WERI-Rb-1 (cell line): ENCODE results near the gene SYNDIG1.
"Not testable (repeated sequence)": the region's sequence is repeated elsewhere in the genome, so short reads cannot be mapped to it uniquely, and the experiment has no call there.

ENCODE experiments used
- DNase-seq: peaks from one replicate; pipeline ENCODE4 v3.0.0-alpha.2; 2020
- H3K27ac ChIP-seq: fragments of 250-450 bp; sonication (Bioruptor Pico); 2 replicates; pipeline ENCODE4 v1.5.1; 2020; ENCODE audit warnings: mild to moderate bottlenecking, moderate library complexity
- H3K27me3 ChIP-seq: fragments of 250-450 bp; sonication (Bioruptor Pico); 2 replicates; pipeline ENCODE4 v1.5.1; 2021; ENCODE audit warnings: mild to moderate bottlenecking, low read depth, moderate library complexity; ENCODE audit not compliant: insufficient read depth, severe bottlenecking
- H3K36me3 ChIP-seq: fragments of 250-450 bp; sonication (Bioruptor Pico); 2 replicates; pipeline ENCODE4 v1.5.1; 2020; ENCODE audit warnings: mild to moderate bottlenecking, moderate library complexity
- H3K4me3 ChIP-seq: 2 replicates; pipeline ENCODE4 v1.5.1; 2011; ENCODE audit warnings: low read depth, mild to moderate bottlenecking, control low read depth, low read length
- H3K9me3 ChIP-seq: fragments of 250-450 bp; sonication (Bioruptor Pico); 2 replicates; pipeline ENCODE4 v1.5.1; 2021; ENCODE audit warnings: mild to moderate bottlenecking, moderate library complexity; ENCODE audit not compliant: severe bottlenecking
- CTCF ChIP-seq: IDR thresholded peaks from 2 replicates; pipeline ENCODE4 v1.5.1; 2011; ENCODE audit warnings: low read depth, mild to moderate bottlenecking, control low read depth, inconsistent platforms, low read length

Gene SYNDIG1

GRCh38 chr20:24619212-24619611 is 149.8 kb downstream of the SYNDIG1 start:
- Histone ChIP-seq H3K4me3 (no peak overlapping the region), H3K9me3 (peaks cover 2% of the 10 kb centered on the region), H3K27me3 (no peaks in the 10 kb centered on the region), H3K36me3 (no peaks in the 10 kb centered on the region), H3K27ac (no peak overlapping the region)
- no peak for TF ChIP-seq CTCF
- no peak for DNase-seq

GRCh38 chr20:24620937-24621519 is 151.6 kb downstream of the SYNDIG1 start:
- no peak for TF ChIP-seq CTCF
- no peaks in the 10 kb centered on the region for H3K27me3 ChIP-seq

GRCh38 chr20:24622856-24623255 is 153.4 kb downstream of the SYNDIG1 start:
- Histone ChIP-seq H3K27me3 (no peaks in the 10 kb centered on the region), H3K27ac (no peak overlapping the region), H3K4me3 (no peak overlapping the region), H3K9me3 (peaks cover 2% of the 10 kb centered on the region), H3K36me3 (no peaks in the 10 kb centered on the region)
- no peak for TF ChIP-seq CTCF
- no peak for DNase-seq

More at GRCh38 chr20:24620937-24621519, 151.6 kb downstream of the SYNDIG1 start:
- DNase-seq: no peak
- H3K36me3 ChIP-seq: no peaks in the 10 kb centered on the region
- peaks cover 2% of the 10 kb centered on the region for H3K9me3 ChIP-seq
- no peak overlapping the region for H3K4me3 ChIP-seq
- no peak overlapping the region for H3K27ac ChIP-seq

GRCh38 chr20:24626141-24626540 is 156.7 kb downstream of the SYNDIG1 start:
- H3K27ac ChIP-seq, DNase-seq, H3K27me3 ChIP-seq, H3K36me3 ChIP-seq, H3K4me3 ChIP-seq, H3K9me3 ChIP-seq: not testable (repeated sequence)

GRCh38 chr20:24627291-24627690 is 157.9 kb downstream of the SYNDIG1 start:
- H3K9me3 ChIP-seq: peaks cover 2% of the 10 kb centered on the region
- TF ChIP-seq CTCF: no peak
- no peak for DNase-seq
- no peak overlapping the region for H3K27ac ChIP-seq
- H3K27me3 ChIP-seq: no peaks in the 10 kb centered on the region
- H3K36me3 ChIP-seq: no peaks in the 10 kb centered on the region
- no peak overlapping the region for H3K4me3 ChIP-seq

- Histone ChIP-seq H3K27me3 (no peaks in the 10 kb centered on the region), H3K4me3 (no peak overlapping the region), H3K27ac (no peak overlapping the region), H3K36me3 (no peaks in the 10 kb centered on the region), H3K9me3 (peaks cover 2% of the 10 kb centered on the region)
- DNase-seq: no peak
- no peak for TF ChIP-seq CTCF
Observed at GRCh38 chr20:24627926-24628325, 158.5 kb downstream of the SYNDIG1 start.
